Fibroblast of the conjunctiva (primary cell): ENCODE results near the gene UBASH3A.
"Not testable (repeated sequence)": the region's sequence is repeated elsewhere in the genome, so short reads cannot be mapped to it uniquely, and the experiment has no call there.

Experiments used
- DNase-seq: peaks from one replicate; pipeline ENCODE4 v3.0.0-alpha.2; 2010; ENCODE audit warnings: low read depth

Gene UBASH3A

GRCh38 chr21:42468491-42469131 lies 64.9 kb downstream of the UBASH3A start:
- no peak for DNase-seq

GRCh38 chr21:42469272-42469671 lies 65.6 kb downstream of the UBASH3A start:
- no peak for DNase-seq

GRCh38 chr21:42469726-42470125 lies 66.0 kb downstream of the UBASH3A start:
- not testable (repeated sequence) for DNase-seq

- DNase-seq = no peak
These were observed 67.5 kb downstream of the UBASH3A start for GRCh38 chr21:42471206-42471605.

- DNase-seq = no peak
These were observed 68.1 kb downstream of the UBASH3A start for GRCh38 chr21:42471716-42472330.

GRCh38 chr21:42472521-42472920 lies 68.8 kb downstream of the UBASH3A start:
- DNase-seq = no peak

- no peak for DNase-seq
These were observed 69.9 kb downstream of the UBASH3A start for GRCh38 chr21:42473498-42474042.

GRCh38 chr21:42474043-42474831 lies 70.5 kb downstream of the UBASH3A start:
- no peak for DNase-seq

- DNase-seq = no peak
These were observed 71.3 kb downstream of the UBASH3A start for GRCh38 chr21:42475036-42475435.

- no peak for DNase-seq
These were observed 72.1 kb downstream of the UBASH3A start for GRCh38 chr21:42475526-42476387.

- no peak for DNase-seq
These were observed 73.0 kb downstream of the UBASH3A start for GRCh38 chr21:42476388-42477331.

- no peak for DNase-seq
These were observed 74.8 kb downstream of the UBASH3A start for GRCh38 chr21:42478504-42478903.

- no peak for DNase-seq
These were observed 75.9 kb downstream of the UBASH3A start for GRCh38 chr21:42479582-42479981.

GRCh38 chr21:42480736-42481135 lies 77.0 kb downstream of the UBASH3A start:
- DNase-seq = no peak

GRCh38 chr21:42481169-42481568 lies 77.5 kb downstream of the UBASH3A start:
- no peak for DNase-seq

- no peak for DNase-seq
These were observed 81.3 kb downstream of the UBASH3A start for GRCh38 chr21:42484966-42485365.

GRCh38 chr21:42486072-42486471 lies 82.4 kb downstream of the UBASH3A start:
- DNase-seq = no peak

GRCh38 chr21:42486531-42486930 lies 82.8 kb downstream of the UBASH3A start:
- DNase-seq = no peak

GRCh38 chr21:42489006-42489563 lies 85.4 kb downstream of the UBASH3A start:
- no peak for DNase-seq

- no peak for DNase-seq
These were observed 86.3 kb downstream of the UBASH3A start for GRCh38 chr21:42489991-42490390.
